Measurements from ENCODE around the gene SLC22A23.

The SLC22A23 gene

GRCh38 chr6:3339811-3340210 lies 117.0 kb downstream of the SLC22A23 start:
- in situ Hi-C loops (cut with MboI; ENCODE audit: low sequenced_read_pairs): no loop called here

GRCh38 chr6:3337521-3338350 lies 119.1 kb downstream of the SLC22A23 start:
- in situ Hi-C loops (cut with MboI; ENCODE audit: low sequenced_read_pairs): no loop called here

DNA sequence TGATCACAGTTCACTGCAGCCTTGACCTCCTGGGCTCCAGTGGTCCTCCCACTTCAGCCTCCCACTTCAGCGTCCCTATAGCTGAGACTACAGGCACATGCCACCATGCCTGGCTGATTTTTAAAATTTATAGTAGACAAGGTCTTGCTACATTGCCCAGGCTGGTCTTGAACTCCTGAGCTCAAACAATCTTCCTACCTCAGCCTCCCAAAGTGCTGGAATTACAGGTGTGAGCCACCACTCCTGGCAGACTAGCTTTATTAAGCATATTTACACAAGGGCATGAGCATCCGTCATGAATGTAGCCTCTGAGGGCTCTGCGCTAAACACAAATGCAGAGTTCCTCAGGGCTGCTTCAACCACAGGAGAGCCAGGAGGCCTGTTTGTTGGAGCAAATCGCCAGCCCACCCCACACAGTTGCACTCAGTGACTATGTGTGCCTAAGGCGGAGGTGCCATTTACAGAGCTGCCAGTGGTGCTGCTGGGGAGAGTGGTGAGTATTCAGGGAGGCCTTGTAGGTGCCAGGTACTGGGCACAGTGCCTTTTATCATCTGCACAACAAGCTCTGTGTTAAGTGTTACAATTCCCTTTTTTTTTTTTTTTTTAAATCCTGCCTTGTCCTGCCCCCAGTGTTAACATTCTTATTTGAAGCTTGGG lies 119.9 kb downstream of the SLC22A23 start:
- in situ Hi-C loops (cut with MboI; ENCODE audit: low sequenced_read_pairs): no loop called here

DNA sequence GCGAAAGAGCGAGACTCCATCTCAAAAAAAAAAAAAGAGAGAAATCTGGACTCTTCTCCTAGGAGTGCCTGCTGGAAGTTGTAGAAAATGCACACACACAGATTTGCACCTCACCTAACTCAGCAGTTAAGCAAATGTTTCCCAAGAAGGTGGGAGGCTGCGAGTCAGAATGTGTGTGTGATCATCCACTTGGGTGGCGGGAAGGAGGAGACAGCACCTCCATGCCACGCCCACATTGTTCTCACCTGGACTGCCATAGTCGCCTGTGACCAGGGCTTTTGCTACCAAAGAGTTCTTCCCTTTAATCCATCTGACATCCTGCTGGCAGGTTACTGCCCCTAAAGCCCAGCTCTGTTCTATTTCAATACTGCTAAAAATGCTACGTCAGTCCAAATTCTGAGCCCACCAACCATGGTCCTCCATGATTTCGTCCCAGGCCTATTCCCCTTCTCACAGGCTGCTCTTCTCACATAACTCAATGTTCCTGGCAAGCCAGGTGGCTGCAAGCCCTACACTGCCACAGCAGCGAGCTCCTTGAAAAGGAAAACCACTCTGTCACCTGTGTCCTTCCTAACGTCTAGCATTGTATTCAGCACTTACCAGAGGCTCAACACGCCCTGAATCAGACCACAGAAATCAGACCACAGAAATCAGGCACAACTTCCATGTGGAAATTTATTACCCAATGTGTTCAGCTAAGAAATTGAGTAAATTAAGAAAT lies 120.6 kb downstream of the SLC22A23 start:
- in situ Hi-C loops (cut with MboI; ENCODE audit: low sequenced_read_pairs): no loop called here

GRCh38 chr6:3335169-3335568 lies 121.7 kb downstream of the SLC22A23 start:
- in situ Hi-C loops (cut with MboI; ENCODE audit: low sequenced_read_pairs): no loop called here

DNA sequence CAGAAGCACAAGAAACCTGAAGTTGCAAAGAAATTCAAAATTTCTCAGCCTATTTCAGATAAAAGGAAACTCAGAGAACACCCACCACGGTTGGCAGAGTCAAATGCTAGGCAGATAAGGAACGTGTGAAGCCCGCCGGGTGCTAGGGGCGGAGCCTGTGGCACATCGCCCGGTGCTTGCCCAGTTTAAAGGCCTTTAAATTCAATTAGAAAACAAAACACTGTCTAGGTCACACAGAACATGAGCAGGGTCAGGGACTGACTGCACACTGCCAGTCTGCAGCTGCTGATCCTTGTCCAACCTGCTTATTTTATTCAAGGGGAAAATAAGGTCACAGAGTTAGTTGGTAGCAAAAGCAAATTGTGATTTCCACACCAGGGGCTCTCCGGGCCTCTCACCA lies 122.3 kb downstream of the SLC22A23 start:
- in situ Hi-C loops (cut with MboI; ENCODE audit: low sequenced_read_pairs): no loop called here

DNA sequence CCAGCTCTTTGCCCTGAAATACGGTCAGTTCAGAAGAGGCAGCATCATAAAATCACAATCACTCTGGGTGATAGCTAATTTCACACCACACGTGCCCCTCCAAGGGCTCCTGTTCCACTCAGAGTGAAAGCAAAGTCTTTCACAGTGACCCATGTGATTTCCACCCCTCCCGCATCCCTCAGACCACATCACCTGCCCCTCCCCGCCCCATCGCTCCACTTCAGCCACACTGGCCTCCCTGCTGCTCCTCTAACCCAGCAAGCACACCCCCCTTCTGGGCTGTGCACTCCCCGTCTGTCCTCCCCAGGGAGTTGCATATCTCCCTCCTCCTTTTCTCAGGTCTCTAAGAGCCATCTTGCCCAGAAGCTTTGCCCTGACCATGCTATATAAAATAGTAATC lies 123.6 kb downstream of the SLC22A23 start:
- in situ Hi-C loops (cut with MboI; ENCODE audit: low sequenced_read_pairs): no loop called here

- in situ Hi-C loops (cut with MboI; ENCODE audit: low sequenced_read_pairs): no loop called here
These were observed 124.9 kb downstream of the SLC22A23 start for GRCh38 chr6:3331971-3332370.

GRCh38 chr6:3331494-3331893 lies 125.4 kb downstream of the SLC22A23 start:
- in situ Hi-C loops (cut with MboI; ENCODE audit: low sequenced_read_pairs): no loop called here

DNA sequence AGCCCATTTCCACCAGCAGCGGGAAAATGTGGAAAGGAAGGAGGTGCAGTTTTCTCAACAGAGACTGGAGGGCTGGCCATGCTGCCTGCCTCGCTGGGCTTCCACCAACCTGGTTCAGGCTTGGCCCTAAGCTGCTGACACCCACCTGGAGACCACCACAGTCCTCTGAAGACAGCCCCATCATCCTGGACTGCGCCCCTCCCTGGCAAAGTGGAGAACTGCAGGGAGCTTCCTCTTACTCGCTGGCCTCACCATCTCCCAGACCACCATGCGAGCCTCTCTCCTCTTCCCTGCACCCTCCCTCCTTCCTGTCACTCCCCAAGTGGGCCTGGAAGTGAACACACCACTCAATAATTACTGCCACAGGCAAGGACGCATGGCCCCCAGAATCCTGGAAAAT lies 126.7 kb downstream of the SLC22A23 start:
- in situ Hi-C loops (cut with MboI; ENCODE audit: low sequenced_read_pairs): no loop called here

DNA sequence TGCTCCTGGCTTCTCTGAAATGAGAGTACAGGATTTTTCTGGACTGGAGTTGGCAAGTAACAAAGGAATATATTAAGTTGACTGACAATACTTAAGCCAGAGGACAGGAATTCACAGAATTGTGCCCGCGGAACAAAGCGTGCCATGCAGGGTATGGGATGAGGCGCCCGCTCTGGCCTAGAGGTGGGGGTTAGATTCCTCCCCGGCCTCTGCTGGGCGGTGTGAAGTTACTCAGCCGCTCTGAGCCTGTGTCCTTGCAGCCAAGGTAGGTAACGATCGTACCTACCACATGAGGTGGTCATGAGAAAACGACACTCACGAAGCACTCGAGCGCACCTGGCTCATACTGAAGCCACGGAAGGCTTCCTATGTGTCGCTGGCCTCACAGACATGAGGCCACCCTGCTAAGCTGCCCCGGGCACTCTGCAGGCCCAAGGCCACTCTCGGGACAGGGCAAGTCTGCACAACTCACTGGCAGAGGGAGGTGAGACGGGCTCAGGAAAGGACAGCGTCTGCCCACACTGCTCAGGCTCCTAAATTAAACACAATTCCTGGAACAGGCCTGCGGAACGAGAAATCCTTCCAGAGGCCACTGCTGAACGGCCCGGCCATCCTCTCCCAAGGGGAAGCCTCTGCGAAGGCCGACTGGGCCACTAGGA lies 127.3 kb downstream of the SLC22A23 start:
- in situ Hi-C loops (cut with MboI; ENCODE audit: low sequenced_read_pairs): no loop called here

DNA sequence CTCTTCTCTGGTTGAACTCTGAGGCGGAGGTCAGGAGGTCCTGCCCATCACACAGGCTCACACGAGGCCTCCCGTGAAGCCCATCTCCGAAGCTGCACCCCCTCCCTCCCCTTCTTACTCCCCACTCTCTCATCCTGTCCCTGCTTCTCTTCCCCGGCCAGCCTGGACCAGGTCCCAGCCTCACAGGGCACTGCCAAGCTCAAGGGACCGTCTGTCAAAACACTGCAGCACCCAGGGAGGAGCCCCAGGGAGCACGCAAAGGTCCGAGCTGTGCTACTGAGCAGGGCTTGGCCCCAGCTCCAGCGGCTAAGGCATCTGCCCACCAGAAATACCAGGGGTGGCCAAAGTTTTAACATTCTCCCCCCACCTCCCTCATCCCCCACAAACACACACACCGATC lies 128.1 kb downstream of the SLC22A23 start:
- in situ Hi-C loops (cut with MboI; ENCODE audit: low sequenced_read_pairs): no loop called here

DNA sequence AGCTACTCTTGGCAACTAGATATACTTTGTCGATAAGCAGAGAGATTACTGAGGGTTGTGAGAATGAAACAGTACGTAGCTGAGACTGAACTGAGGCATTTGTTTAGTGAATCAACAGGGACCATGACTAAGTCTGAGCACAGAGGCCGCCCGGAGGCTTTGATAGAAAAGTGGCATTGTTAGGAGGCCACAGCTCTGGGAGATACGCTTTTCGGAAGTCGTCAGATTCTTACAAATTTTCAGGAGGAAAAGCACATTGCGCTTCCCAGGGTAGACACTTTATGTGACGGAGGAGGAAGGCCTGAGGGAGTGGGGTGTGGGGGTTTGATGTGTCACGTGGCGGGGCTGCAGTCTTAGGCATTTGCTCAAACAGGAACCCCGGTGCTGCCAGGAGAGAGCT lies 128.7 kb downstream of the SLC22A23 start:
- in situ Hi-C loops (cut with MboI; ENCODE audit: low sequenced_read_pairs): no loop called here

DNA sequence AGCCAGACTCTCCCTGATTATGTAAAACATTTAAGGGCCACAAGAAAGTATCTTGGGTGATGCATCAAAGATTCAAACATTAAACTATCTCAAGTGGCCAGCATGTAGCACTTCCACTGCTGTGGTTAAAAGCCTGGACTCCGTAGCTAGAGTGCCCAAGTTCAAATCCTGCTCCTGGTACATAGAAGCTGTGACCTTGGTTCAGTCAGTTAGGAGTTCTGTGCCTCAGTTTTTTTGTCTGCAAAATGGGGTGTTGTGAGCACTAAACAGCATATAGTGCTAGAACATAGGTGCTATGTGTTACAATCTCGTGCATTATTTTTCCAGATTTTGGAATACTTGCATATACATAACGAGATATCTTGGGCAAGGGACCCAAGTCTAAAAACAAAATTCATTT lies 129.4 kb downstream of the SLC22A23 start:
- in situ Hi-C loops (cut with MboI; ENCODE audit: low sequenced_read_pairs): no loop called here

GRCh38 chr6:3326981-3327380 lies 129.9 kb downstream of the SLC22A23 start:
- in situ Hi-C loops (cut with MboI; ENCODE audit: low sequenced_read_pairs): no loop called here

DNA sequence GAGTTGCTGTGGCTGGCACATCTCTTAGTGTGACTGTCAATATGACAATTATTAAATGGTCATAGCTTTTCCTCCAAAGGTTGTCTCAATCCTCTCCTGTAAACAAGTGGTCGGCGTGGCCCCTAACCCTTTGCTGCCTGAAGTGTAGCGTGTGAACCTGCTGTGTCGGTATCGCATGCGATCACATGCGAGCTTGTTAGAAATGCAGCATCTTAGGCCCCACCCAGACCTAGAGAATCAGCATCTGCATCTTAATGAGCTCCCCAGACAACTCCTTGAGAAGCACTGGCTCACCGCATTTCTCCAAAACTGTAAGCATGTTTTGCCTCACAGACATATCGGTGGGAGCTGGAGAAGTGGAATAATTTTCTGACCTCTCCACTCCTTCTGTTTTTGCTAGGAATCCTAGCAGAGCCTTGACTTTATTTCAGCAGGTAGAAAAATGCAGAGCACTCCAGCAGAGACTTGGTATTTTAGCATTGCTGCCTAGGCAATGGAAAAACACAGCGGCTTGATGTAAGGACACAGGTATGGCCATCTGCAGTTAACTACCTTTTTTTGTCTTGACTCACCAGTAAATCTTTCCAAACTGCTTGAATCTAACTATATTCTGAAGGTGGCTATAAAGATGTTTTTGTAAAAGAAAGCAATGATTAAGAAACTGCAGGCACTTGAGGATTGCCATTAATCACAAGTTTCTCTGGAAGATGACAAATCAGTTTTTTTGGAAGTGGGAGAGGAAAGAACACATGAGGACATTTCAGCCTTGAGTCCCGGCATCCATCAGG lies 130.5 kb downstream of the SLC22A23 start:
- in situ Hi-C loops (cut with MboI; ENCODE audit: low sequenced_read_pairs): no loop called here

- in situ Hi-C loops (cut with MboI; ENCODE audit: low sequenced_read_pairs): no loop called here
These were observed 131.6 kb downstream of the SLC22A23 start for GRCh38 chr6:3325210-3325609.

- in situ Hi-C loops (cut with MboI; ENCODE audit: low sequenced_read_pairs): no loop called here
These were observed 132.4 kb downstream of the SLC22A23 start for GRCh38 chr6:3324262-3324942.

DNA sequence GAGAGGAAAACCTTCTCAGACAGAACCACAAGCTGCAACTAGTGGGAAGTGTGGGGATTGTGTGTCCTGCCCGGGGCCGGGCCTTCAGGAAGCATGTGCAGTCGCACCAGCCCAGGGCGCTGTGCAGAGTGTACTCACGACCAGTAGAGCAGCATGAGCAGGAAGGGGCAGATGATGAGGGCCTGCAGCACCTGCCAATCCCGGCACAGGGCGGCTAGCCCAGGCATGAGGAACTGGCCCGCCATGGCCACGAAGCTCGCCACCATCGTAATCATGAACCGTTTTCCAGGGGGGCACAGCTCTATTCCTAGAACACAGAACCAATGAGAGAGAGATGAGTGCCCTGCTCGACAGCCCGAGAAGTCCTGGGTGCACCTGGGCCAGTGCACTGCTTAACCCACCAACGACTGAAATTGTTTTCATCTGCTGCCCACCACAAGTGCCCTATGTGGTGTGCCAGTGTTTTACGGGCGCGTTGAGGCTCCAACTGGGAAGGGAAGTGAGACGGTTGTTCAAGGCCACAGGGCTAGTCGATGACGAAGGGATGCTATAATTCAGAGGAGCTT lies 133.1 kb downstream of the SLC22A23 start:
- in situ Hi-C loops (cut with MboI; ENCODE audit: low sequenced_read_pairs): no loop called here

GRCh38 chr6:3323148-3323547 lies 133.7 kb downstream of the SLC22A23 start:
- in situ Hi-C loops (cut with MboI; ENCODE audit: low sequenced_read_pairs): no loop called here
